HCT116 (cell line): ENCODE data around the gene SRSF5. TPM values are rescaled to one million over a fixed set of nuclear protein-coding genes. Genes with fewer than 3 reads are reported as not detected.

Source experiments
- ATAC-seq: fragments of 200-7000 bp; cut with Tn5 transposase; 2 replicates; pipeline ENCODE4 v1.9.1; 2020; ENCODE audit warnings: mild to moderate bottlenecking, moderate library complexity
- BruUV-seq: library from RNA; stranded (reverse); fragments of 400-500 nt; replicated peaks from 2 replicates; lab custom pipeline; 2021; lab: Mats Ljungman, UMichigan
- CTCF ChIA-PET: fragments of 300-600 bp; sonication (Branson Sonifier 250); formaldehyde crosslinking; loops from one replicate; lab custom pipeline; 2021; ENCODE audit warnings: antibody characterized with exemption; lab: Charles Lee
- POLR2A ChIA-PET: fragments of 300-600, 350-600 bp; sonication (Branson Sonifier 250); formaldehyde crosslinking; loops from one replicate; lab custom pipeline; 2021; ENCODE audit warnings: antibody characterized with exemption; lab: Charles Lee
- RAD21 ChIA-PET, 2 experiments: fragments of 300-600 bp; sonication (Branson Sonifier 250); formaldehyde crosslinking; loops; one replicate each; lab custom pipeline; 2023; ENCODE audit warnings: low total read pairs in 2 of 2; ENCODE audit not compliant: uncharacterized antibody in 2 of 2, unreplicated experiment in 2 of 2, low non-redundant PET in 1 of 2; lab: Charles Lee
- DNase-seq: peaks from one replicate; pipeline ENCODE4 v3.0.0-alpha.2; 2010; ENCODE audit warnings: low read depth, low spot score
- H2AFZ ChIP-seq: fragments of 200-600 bp; shearing (Covaris generic), sonication (generic); 2 replicates; pipeline ENCODE4 v1.6.1; 2017; ENCODE audit warnings: low read depth, mixed run types, mixed read lengths, antibody characterized with exemption, low read length; ENCODE audit not compliant: poor library complexity, severe bottlenecking
- H3K27ac ChIP-seq: 2 replicates; pipeline ENCODE4 v1.5.1; 2012; ENCODE audit warnings: low read depth, low read length
- H3K27me3 ChIP-seq: fragments of 200-600 bp; sonication (generic); 2 replicates; pipeline ENCODE4 v1.6.1; 2016; ENCODE audit warnings: mixed run types, low read length, mixed read lengths; ENCODE audit not compliant: insufficient read depth
- H3K36me3 ChIP-seq, 2 experiments: fragments of 200-500 bp in 1 of 2; fragments of 200-600 bp in 1 of 2; sonication (Bioruptor generic) in 1 of 2; sonication (generic) in 1 of 2; 2 replicates each; pipeline versions ENCODE4 v1.5.1 to v1.6.1; 2014 to 2016; ENCODE audit warnings: low read length in 2 of 2, inconsistent platforms in 1 of 2, mixed read lengths in 1 of 2, mixed run types in 1 of 2; ENCODE audit not compliant: insufficient read depth in 2 of 2, control insufficient read depth in 1 of 2
- H3K4me1 ChIP-seq, 2 experiments: fragments of 200-600 bp in 1 of 2; sonication (generic) in 1 of 2; 2 replicates each; pipeline versions ENCODE4 v1.5.1 to v1.6.1; 2012 to 2017; ENCODE audit warnings: low read length in 2 of 2, inconsistent platforms in 1 of 2, mild to moderate bottlenecking in 1 of 2, mixed read lengths in 1 of 2, mixed run types in 1 of 2, moderate library complexity in 1 of 2; ENCODE audit not compliant: insufficient read depth in 2 of 2, control insufficient read depth in 1 of 2
- H3K4me2 ChIP-seq: fragments of 200-600 bp; sonication (generic); 2 replicates; pipeline ENCODE4 v1.6.1; 2017; ENCODE audit warnings: mixed run types, low read length, mixed read lengths
- H3K4me3 ChIP-seq, 2 experiments: fragments of 200-600 bp in 1 of 2; sonication (generic) in 1 of 2; replicated peaks in 1 of 2; 2 replicates each; pipeline ENCODE4 v1.5.1; 2011 to 2016; ENCODE audit warnings: low read length in 2 of 2, control low read depth in 1 of 2, low read depth in 1 of 2, mild to moderate bottlenecking in 1 of 2, mixed read lengths in 1 of 2, mixed run types in 1 of 2
- H3K79me2 ChIP-seq: fragments of 200-600 bp; sonication (generic); 2 replicates; pipeline ENCODE4 v1.6.1; 2017; ENCODE audit warnings: mild to moderate bottlenecking, mixed run types, low read length, moderate library complexity, mixed read lengths; ENCODE audit not compliant: insufficient read depth
- H3K9ac ChIP-seq: fragments of 200-600 bp; sonication (generic); 2 replicates; pipeline ENCODE4 v1.6.1; 2016; ENCODE audit warnings: low read length, mixed read lengths
- H3K9me2 ChIP-seq: fragments of 200-600 bp; sonication (generic), shearing (Covaris generic); 2 replicates; pipeline ENCODE4 v1.6.1; 2017; ENCODE audit warnings: mixed run types, mild to moderate bottlenecking, moderate library complexity; ENCODE audit not compliant: insufficient read depth
- H3K9me3 ChIP-seq, 2 experiments: fragments of 200-500 bp in 1 of 2; fragments of 200-600 bp in 1 of 2; sonication (Bioruptor generic) in 1 of 2; sonication (generic) in 1 of 2; 2 replicates each; pipeline ENCODE4 v1.6.1; 2014 to 2017; ENCODE audit warnings: low read length in 2 of 2, mixed read lengths in 2 of 2, inconsistent platforms in 1 of 2, low read depth in 1 of 2, mild to moderate bottlenecking in 1 of 2, mixed run types in 1 of 2, moderate library complexity in 1 of 2; ENCODE audit not compliant: control insufficient read depth in 1 of 2, insufficient read depth in 1 of 2
- H4K20me1 ChIP-seq: fragments of 200-600 bp; sonication (generic), shearing (Covaris generic); 2 replicates; pipeline ENCODE4 v1.6.1; 2017; ENCODE audit warnings: mixed run types, mild to moderate bottlenecking, moderate library complexity; ENCODE audit not compliant: insufficient read depth
- CEBPB ChIP-seq: IDR thresholded peaks from 2 replicates; pipeline ENCODE4 v1.6.1; 2012; ENCODE audit warnings: low read depth
- EGR1 ChIP-seq: IDR thresholded peaks from 2 replicates; pipeline ENCODE4 v1.6.1; 2012; ENCODE audit warnings: low read depth
- ELF1 ChIP-seq: IDR thresholded peaks from 2 replicates; pipeline ENCODE4 v1.6.1; 2012; ENCODE audit warnings: low read depth, borderline replicate concordance
- EZH2 ChIP-seq: fragments of 200-600 bp; sonication (generic); IDR thresholded peaks from 2 replicates; pipeline ENCODE4 v1.6.1; 2017; ENCODE audit warnings: antibody characterized with exemption, mixed run types
- EZH2phosphoT487 ChIP-seq: fragments of 200-600 bp; IDR thresholded peaks from 2 replicates; pipeline ENCODE4 v1.6.1; 2018; ENCODE audit warnings: antibody characterized with exemption, borderline replicate concordance
- FOSL1 ChIP-seq: IDR thresholded peaks from 2 replicates; pipeline ENCODE4 v1.6.1; 2012; ENCODE audit warnings: low read depth
- POLR2A ChIP-seq: IDR thresholded peaks from 2 replicates; pipeline ENCODE4 v1.7.0; 2011; ENCODE audit warnings: borderline replicate concordance; ENCODE audit not compliant: insufficient read depth, insufficient read length; ENCODE audit errors: extremely low read depth
- POLR2AphosphoS5 ChIP-seq: IDR thresholded peaks from 2 replicates; pipeline ENCODE4 v1.6.1; 2011; ENCODE audit warnings: mild to moderate bottlenecking, low read depth, low read length, moderate library complexity
- RAD21 ChIP-seq: IDR thresholded peaks from 2 replicates; pipeline ENCODE4 v1.6.1; 2012; ENCODE audit warnings: low read depth, mild to moderate bottlenecking
- REST ChIP-seq: IDR thresholded peaks from 2 replicates; pipeline ENCODE4 v1.6.1; 2012; ENCODE audit warnings: low read depth
- SP1 ChIP-seq: IDR thresholded peaks from 2 replicates; pipeline ENCODE4 v1.6.1; 2012; ENCODE audit warnings: low read depth
- SRF ChIP-seq: IDR thresholded peaks from 2 replicates; pipeline ENCODE4 v1.6.1; 2012; ENCODE audit warnings: low read depth
- TCF7L2 ChIP-seq: IDR thresholded peaks from 2 replicates; pipeline ENCODE4 v1.7.0; 2011; ENCODE audit warnings: borderline replicate concordance, inconsistent platforms; ENCODE audit not compliant: insufficient read depth, insufficient read length; ENCODE audit errors: extremely low read depth
- YY1 ChIP-seq: IDR thresholded peaks from 2 replicates; pipeline ENCODE4 v1.6.1; 2011; ENCODE audit warnings: low read length, low read depth, moderate library complexity, mild to moderate bottlenecking; ENCODE audit not compliant: insufficient replicate concordance; ENCODE audit errors: extremely low read depth
- ZBTB33 ChIP-seq: IDR thresholded peaks from 2 replicates; pipeline ENCODE4 v1.6.1; 2011; ENCODE audit warnings: mild to moderate bottlenecking, low read length, moderate library complexity; ENCODE audit not compliant: insufficient replicate concordance; ENCODE audit errors: extremely low read depth
- ZFX ChIP-seq: fragments of 450-650 bp; IDR thresholded peaks from 2 replicates; pipeline ENCODE4 v1.6.1; 2017
- intact Hi-C: fragments of 100-400 bp; cut with micrococcal nuclease; formaldehyde crosslinking; loops from 2 replicates; pipeline ENCODE4 v1.10.0; 2022
- total RNA-seq: library from RNA; stranded (reverse); gene quantifications from one replicate; pipeline ENCODE4 v1.2.1, GENCODE V29; 2021; ENCODE audit not compliant: unreplicated experiment
- TF ChIP-seq, protein P1 (sequence below): IDR thresholded peaks from 2 replicates; pipeline ENCODE4 v1.6.1; 2012

The SRSF5 gene
- total RNA-seq, 1 experiment from 2014 or later = 258 TPM

DNA sequence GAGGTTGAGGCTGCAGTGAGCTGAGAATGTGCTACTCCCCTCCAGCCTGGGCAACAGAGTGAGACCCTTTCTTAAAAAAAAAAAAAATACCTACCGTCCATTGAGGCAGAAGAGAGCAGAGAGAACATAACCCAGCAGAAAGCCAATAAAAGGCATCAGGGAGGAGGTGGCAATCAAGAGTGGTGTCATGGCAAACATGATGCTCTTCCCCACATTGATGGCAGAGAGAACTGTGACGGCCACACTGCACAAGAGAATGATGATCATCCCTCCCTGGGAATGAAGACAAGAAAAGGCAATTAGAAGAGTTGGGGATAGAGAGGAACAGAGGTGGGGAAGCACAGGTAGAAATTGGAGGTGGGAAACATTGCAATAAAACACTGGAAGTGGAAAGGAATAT lies 12.1 kb downstream of the SRSF5 start (continued):
- no peak for TF ChIP-seq SP1

DNA sequence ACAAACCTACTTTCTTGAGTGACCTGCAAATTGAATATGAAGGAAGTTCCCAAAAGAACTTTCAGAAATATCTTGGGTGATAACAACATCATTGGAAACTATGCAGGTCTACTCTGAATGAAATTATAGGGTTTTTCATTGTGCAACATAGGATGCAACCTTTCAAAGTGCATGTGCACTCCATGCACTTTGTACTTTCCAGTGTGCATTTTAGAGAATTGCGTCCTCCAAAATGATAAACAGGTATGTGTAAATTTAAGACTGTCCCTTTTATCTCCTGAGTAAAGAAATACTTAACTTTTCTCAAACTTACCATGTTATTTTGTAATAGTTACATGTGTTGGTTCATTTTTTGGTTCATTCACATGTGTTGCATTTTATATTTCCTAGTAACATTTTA lies 13.2 kb downstream of the SRSF5 start:
- POLR2A ChIA-PET = no interaction called here
- Histone ChIP-seq H4K20me1 (no peaks in the 10 kb centered on the region; the same call in 1 of the 2 replicates), H2AFZ (no peak overlapping the region), H3K9ac (no peak overlapping the region), H3K9me3 (no peaks in the 10 kb centered on the region), H3K27ac (no peak overlapping the region), H3K4me2 (no peak overlapping the region), H3K79me2 (0 out of 2 replicates have a peak, but pooled peaks cover 6% of the 10 kb centered on the region), H3K4me1 (no peaks in the 10 kb centered on the region), H3K36me3 (peaks cover 23 to 26% of the 10 kb centered on the region in 2 experiments; a peak in 3 of 4 replicates), H3K4me3 (no peak overlapping the region), H3K9me2 (no peaks in the 10 kb centered on the region), H3K27me3 (no peaks in the 10 kb centered on the region)
- CTCF ChIA-PET = no interaction called here
- no TSS peak for BruUV-seq
- TF ChIP-seq POLR2AphosphoS5 (no peak), CEBPB (no peak), SRF (no peak), FOSL1 (no peak), REST (no peak), ELF1 (no peak), POLR2A (no peak), RAD21 (no peak), EZH2 (no peak), ZFX (no peak), EZH2phosphoT487 (no peak), SP1 (no peak), ZBTB33 (no peak), EGR1 (no peak), TCF7L2 (no peak), YY1 (no peak)
- TF ChIP-seq, protein P1, sequence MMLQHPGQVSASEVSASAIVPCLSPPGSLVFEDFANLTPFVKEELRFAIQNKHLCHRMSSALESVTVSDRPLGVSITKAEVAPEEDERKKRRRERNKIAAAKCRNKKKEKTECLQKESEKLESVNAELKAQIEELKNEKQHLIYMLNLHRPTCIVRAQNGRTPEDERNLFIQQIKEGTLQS = no peak
- no peak for DNase-seq
- RAD21 ChIA-PET = no interaction called here
- intact Hi-C loops = no loop called here
- no peak for ATAC-seq
